Uterus (tissue), 4 donors: ENCODE data around the gene HAND1. TPM values are rescaled to one million over a fixed set of nuclear protein-coding genes. Genes with fewer than 3 reads are reported as not detected.

Source experiments
- DNase-seq, 2 donors: peaks; one replicate each; pipeline ENCODE4 v3.0.0-alpha.2; 2019 to 2020
- H3K27ac ChIP-seq, 2 donors: fragments of 200-600 bp; sonication (generic); 1 replicate in 1 of 2; 2 replicates in 1 of 2; pipeline ENCODE4 v1.5.1; 2016 to 2018
- H3K27me3 ChIP-seq, 2 donors: fragments of 200-600 bp; sonication (generic); one replicate each; pipeline ENCODE4 v1.5.1; 2018 to 2019; ENCODE audit warnings: control low read depth in 1 of 2
- H3K36me3 ChIP-seq, 2 donors: fragments of 200-600 bp; sonication (generic); one replicate each; pipeline ENCODE4 v1.5.1; 2019; ENCODE audit warnings: control low read depth in 1 of 2
- H3K4me1 ChIP-seq, 2 donors: fragments of 200-600 bp; sonication (generic); one replicate each; pipeline ENCODE4 v1.5.1; 2018 to 2019; ENCODE audit warnings: control low read depth in 1 of 2
- H3K4me3 ChIP-seq, 2 donors: fragments of 200-600 bp; sonication (generic); 1 replicate in 1 of 2; 2 replicates in 1 of 2; pipeline ENCODE4 v1.5.1; 2018 to 2019; ENCODE audit warnings: mild to moderate bottlenecking in 1 of 2
- H3K9me3 ChIP-seq, 2 donors: fragments of 200-600 bp; sonication (generic); one replicate each; pipeline ENCODE4 v1.5.1; 2019; ENCODE audit warnings: control low read depth in 1 of 2
- CTCF ChIP-seq, 4 experiments: fragments of 200-600 bp in 2 of 4; fragments of 450-650 bp in 2 of 4; sonication (generic) in 2 of 4; IDR thresholded peaks; one replicate each; pipeline ENCODE4 v1.5.1; 2016 to 2019; ENCODE audit warnings: antibody characterized with exemption in 4 of 4, mild to moderate bottlenecking in 2 of 4, moderate library complexity in 1 of 4
- POLR2A ChIP-seq, 2 donors: fragments of 450-650 bp; IDR thresholded peaks; one replicate each; pipeline ENCODE4 v1.6.1; 2016; ENCODE audit warnings: antibody characterized with exemption in 2 of 2, mild to moderate bottlenecking in 1 of 2, moderate library complexity in 1 of 2
- intact Hi-C: fragments of 100-400 bp; cut with DNase I; formaldehyde crosslinking; loops from one replicate; pipeline ENCODE4 v1.15.1; 2023; ENCODE audit warnings: low total_unique reads
- total RNA-seq, 4 donors: library from RNA; depleted of rRNA in 3 of 4; stranded (reverse); fragments of >200 nt in 3 of 4; gene quantifications; one replicate each; pipeline versions ENCODE4 v1.1.0 to v1.2.4, GENCODE V29; 2014 to 2023
- donor health status: DM: yes; HTN: yes; CAD: no.

The HAND1 gene
- total RNA-seq, 4 donors from 2014 or later, result 0.14 TPM; not detected in 3

DNA sequence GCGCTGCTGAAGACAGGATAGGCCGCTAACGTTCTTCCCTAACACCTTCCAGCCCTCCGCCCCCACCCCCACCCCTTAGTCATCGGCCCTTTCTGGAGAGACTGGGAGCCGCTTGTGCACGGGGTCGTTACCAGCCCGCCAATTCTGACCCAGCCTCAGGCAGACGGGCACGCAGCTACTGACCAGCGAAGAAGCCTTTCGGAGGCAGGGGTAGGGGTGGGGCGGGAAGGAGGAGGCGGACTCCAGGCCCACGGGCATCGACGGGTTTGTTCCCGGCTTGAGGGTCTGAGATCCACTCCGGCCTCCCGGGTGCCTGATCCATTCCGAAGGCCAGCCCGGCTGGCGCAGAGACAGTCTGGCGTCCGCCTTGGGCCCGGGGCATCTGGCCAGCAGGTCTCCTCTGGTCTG lies 729 bp upstream of the HAND1 start:
- H3K4me1 ChIP-seq, result peaks cover 0 to 22% of the 10 kb centered on the region in 2 donors
- intact Hi-C loops, result no loop called here

DNA sequence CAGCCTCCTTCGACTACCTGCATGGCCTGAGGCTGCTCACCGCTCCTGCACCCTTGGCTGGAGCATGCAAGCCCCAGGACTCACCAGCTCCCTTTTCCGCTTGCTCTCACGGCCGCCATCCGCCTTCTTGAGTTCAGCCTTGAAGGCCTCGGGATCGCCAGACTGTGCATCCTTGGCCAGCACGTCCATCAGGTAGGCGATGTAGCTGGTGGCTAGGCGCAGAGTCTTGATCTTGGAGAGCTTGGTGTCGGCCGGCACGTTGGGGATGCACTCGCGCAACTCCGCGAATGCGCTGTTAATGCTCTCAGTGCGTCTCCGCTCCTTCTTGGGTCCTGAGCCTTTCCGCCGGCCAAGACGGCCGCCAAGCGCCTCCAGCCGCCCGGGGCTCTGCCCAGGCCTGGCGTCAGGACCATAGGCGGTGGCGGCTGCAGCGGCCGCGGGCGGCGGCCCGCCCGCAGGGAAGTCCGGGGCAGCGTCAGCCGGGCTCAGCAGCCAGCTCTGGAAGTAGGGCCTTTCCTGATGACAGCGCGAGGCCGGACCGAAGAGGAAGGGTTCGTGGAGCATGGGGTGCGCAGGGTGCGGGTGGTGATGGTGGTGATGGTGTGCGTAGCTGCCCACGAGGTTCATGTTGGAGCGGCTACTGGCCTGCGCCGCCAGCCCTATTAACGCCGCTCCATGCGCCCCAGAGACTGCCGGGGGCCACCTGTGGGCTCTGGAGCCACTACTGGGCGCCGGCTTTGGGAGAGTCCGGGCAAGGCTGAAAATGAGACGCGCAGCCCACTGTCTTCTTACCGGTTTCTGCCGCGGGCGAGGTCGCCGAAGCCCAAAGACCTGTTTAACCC lies 424 bp downstream of the HAND1 start:
- H3K27ac ChIP-seq, result no peak overlapping the region
- H3K27me3 ChIP-seq, result peaks cover 46 to 96% of the 10 kb centered on the region in 2 donors
- no peak for DNase-seq
- no peaks in the 10 kb centered on the region for H3K9me3 ChIP-seq
- peak overlapping the region in 1 of 2 donors; percentile 23 for H3K4me3 ChIP-seq
- TF ChIP-seq CTCF (IDR thresholded peaks at IDR 0.05) (no peak), POLR2A (IDR thresholded peaks at IDR 0.05) (no peak)
- no peaks in the 10 kb centered on the region for H3K36me3 ChIP-seq
- intact Hi-C loops, result no loop called here
- peaks cover 0 to 22% of the 10 kb centered on the region in 2 donors for H3K4me1 ChIP-seq

More for the DNA sequence above, 729 bp upstream of the HAND1 start:
- Histone ChIP-seq H3K27ac (no peak overlapping the region), H3K4me3 (no peak overlapping the region), H3K36me3 (no peaks in the 10 kb centered on the region), H3K27me3 (peaks cover 47 to 96% of the 10 kb centered on the region in 2 donors), H3K9me3 (no peaks in the 10 kb centered on the region)
- no peak for DNase-seq
- TF ChIP-seq CTCF (IDR thresholded peaks at IDR 0.05) (no peak), POLR2A (IDR thresholded peaks at IDR 0.05) (no peak)

DNA sequence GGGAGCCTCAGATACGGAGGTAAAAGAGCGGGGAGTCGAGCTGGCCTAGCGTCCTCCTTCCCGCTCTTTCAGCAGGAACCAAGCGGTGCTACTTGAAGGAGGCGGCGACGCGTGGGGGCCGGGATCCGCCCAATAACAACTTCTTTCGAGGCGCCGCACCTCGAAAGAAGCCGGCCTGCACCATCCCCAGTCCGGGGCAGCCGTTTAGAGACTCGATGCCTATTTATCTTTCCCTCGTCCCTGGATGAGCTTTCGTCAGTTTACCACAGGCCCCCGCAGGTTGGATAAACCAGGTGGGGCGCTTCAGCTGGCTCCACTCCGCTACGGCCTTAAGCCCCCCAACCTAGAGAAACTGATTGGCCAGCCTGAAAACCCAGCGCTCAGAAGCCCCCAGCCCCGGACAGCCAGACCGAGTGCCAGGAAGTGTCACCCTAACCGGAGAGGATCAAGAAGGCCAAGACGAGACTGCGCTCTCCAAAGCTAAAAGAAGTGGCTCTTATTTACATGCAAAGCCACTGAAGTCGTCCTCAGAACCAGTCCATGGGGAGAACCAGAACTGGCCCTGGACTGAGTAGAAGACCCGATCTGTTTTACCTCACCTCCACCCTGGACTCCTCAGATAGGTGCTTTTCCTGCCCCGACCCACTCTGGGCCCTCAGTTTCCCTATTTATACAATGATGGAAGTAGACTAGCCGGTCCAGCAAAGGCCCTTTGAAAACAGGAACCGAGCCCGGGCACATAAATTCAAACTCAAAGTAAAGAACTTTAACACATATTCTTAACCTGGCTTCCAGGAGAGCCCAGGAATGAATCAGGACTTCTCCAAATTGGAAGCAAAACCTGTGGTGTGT lies 1.4 kb downstream of the HAND1 start:
- intact Hi-C loops, result no loop called here

DNA sequence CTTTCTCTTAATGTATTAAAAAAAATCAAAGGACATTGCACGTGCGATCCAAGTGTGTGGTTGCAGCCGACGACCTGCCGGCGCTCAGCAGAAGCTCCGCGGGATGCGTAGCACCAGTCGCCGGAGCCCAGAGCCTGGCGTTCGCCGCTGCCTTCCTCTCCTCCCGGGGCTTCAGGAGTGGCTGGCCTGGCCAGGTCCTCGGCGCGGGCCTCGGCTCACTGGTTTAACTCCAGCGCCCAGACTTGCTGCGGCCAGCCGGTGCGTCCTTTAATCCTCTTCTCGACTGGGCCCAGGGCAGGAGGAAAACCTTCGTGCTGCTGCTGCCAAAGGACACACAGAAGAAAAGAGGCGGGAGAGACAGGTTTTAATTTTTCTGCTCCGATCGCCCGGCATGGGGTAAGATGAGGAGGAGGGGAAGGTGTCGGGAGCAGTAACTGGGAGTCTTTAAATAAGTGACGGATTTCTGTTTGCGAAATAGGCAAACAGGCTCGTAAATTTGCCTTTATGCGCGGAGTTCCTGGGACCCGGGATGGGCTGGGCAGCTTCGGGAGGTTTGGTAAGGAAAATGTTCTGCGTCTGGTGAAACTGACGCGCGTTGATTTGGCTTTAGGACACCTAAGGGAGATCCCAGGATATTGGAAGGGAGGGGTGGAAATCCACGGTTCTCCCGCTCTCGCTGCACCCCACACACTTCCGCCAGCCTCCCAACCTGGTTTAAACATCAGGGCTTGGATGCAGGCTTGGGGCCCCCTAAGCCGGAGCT lies 2.3 kb downstream of the HAND1 start:
- Histone ChIP-seq H3K4me1 (peaks cover 0 to 22% of the 10 kb centered on the region in 2 donors), H3K4me3 (no peak overlapping the region), H3K9me3 (no peaks in the 10 kb centered on the region), H3K36me3 (no peaks in the 10 kb centered on the region), H3K27ac (no peak overlapping the region), H3K27me3 (peaks cover 40 to 94% of the 10 kb centered on the region in 2 donors)
- intact Hi-C loops, result no loop called here
- no peak for TF ChIP-seq CTCF (IDR thresholded peaks at IDR 0.05)
- TF ChIP-seq POLR2A (IDR thresholded peaks at IDR 0.05), result no peak
- DNase-seq, result no peak

More for the DNA sequence above, 1.4 kb downstream of the HAND1 start:
- DNase-seq, result no peak
- Histone ChIP-seq H3K27me3 (peaks cover 41 to 96% of the 10 kb centered on the region in 2 donors), H3K27ac (no peak overlapping the region), H3K4me1 (peaks cover 0 to 22% of the 10 kb centered on the region in 2 donors), H3K4me3 (no peak overlapping the region), H3K36me3 (no peaks in the 10 kb centered on the region), H3K9me3 (no peaks in the 10 kb centered on the region)
- TF ChIP-seq CTCF (IDR thresholded peaks at IDR 0.05) (no peak), POLR2A (IDR thresholded peaks at IDR 0.05) (no peak)
